Loucy (cell line): ENCODE results near the gene TTC21A.

Source experiments
- CTCF ChIP-seq: fragments of 200-600 bp; sonication (generic); conservative IDR thresholded peaks from 2 replicates; pipeline ENCODE4 v1.5.1; 2014; ENCODE audit warnings: mild to moderate bottlenecking, antibody characterized with exemption, low read length
- EZH2phosphoT487 ChIP-seq: fragments of 200-600 bp; IDR thresholded peaks from 2 replicates; pipeline ENCODE4 v1.6.1; 2018; ENCODE audit warnings: antibody characterized with exemption, mild to moderate bottlenecking, moderate library complexity, borderline replicate concordance

- TF ChIP-seq CTCF (peak; percentile 50), EZH2phosphoT487 (no peak)
Observed at GRCh38 chr3:39103324-39103693, 4.2 kb upstream of the TTC21A start.
